ENCODE results near the gene LAMC1.
"Not testable (repeated sequence)": the region's sequence is repeated elsewhere in the genome, so short reads cannot be mapped to it uniquely, and the experiment has no call there.

LAMC1 gene

DNA sequence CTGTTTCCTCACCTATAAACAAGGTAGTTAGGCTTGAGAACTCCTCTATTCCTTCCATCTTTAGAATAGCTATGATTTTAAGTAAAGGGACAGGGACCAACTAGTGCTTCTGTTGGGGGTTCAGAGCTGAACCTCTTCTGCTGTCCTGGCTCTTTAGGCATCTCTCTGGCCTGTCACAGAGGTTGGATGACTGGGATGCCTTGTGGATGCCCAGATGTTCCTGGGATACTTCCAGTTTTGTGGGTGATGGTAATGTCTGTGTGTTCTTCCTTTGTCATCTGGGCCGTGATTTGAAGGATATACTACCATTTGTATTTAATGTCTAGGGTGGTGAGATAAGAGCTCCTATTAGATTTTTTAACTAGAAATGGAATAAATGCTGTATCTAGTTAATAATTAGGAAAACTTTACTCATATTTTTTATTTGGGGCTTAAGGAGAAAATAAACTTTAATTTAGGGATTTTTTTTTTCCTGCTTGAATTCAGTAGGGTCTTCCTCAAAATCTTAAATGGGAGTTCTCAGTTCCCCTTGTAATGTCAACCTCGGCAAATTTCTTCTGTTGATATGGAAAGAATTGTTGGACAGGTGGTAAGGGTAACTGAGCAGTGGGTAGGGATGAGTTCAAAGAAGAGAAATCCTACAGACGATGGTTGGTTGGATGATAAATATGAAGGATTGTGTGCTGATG is 47.2 kb downstream of the LAMC1 start:
- TF ChIP-seq, protein P1, sequence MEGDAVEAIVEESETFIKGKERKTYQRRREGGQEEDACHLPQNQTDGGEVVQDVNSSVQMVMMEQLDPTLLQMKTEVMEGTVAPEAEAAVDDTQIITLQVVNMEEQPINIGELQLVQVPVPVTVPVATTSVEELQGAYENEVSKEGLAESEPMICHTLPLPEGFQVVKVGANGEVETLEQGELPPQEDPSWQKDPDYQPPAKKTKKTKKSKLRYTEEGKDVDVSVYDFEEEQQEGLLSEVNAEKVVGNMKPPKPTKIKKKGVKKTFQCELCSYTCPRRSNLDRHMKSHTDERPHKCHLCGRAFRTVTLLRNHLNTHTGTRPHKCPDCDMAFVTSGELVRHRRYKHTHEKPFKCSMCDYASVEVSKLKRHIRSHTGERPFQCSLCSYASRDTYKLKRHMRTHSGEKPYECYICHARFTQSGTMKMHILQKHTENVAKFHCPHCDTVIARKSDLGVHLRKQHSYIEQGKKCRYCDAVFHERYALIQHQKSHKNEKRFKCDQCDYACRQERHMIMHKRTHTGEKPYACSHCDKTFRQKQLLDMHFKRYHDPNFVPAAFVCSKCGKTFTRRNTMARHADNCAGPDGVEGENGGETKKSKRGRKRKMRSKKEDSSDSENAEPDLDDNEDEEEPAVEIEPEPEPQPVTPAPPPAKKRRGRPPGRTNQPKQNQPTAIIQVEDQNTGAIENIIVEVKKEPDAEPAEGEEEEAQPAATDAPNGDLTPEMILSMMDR (IDR thresholded peaks at IDR 0.05; ENCODE audit: insufficient read depth, low read length, missing control alignments): no peak

DNA sequence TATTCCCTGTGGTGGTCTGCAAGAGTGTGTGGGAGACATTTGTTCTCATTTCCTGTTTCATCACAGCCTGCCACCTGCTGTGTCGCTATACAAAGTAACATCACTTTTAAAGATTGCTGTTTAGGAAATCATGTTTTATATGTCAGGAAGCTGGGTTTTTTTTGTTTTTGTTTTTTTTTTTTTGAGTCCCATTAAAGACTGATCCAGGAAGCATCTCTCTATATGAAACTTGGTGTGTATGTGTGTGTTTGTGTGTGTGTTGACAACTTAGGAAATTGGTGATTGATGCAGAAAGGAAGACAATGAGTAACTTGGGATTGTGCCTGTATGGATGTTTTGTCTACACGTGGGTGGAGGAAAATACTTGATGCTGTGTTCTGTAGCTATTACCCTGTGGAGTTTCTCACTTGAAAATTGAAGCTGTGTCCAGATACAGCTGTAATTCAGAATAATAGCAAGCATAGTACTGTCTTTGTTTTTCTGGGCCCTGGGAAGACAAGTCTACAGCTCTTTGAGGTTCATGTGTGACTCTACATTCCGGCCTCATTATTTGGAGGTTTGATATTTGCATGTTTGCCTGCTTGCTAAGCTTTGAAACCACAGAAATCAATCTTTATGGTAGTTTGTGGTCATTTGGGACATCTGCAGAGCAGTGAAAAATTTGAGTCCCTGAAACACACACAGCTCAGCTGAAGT is 47.9 kb downstream of the LAMC1 start:
- DNase-seq (ENCODE audit: low read depth, low spot score): peak; percentile 73
- no peak overlapping the region for H3K4me3 ChIP-seq (ENCODE audit: low read depth, low read length)
- ChIA-PET CTCF (interaction anchor here (0.8 to 2.4 kb wide), 4 partner anchors 29 to 248 kb away, joined by 3 to 7 read pairs (median 4); no protein-coding TSS in a partner anchor), POLR2A (interaction anchor here (1.0 to 1.2 kb wide), 3 partner anchors 9 to 27 kb away, joined by 4 to 5 read pairs (median 4); no protein-coding TSS in a partner anchor)
- TF ChIP-seq, protein P1 (IDR thresholded peaks at IDR 0.05; ENCODE audit: insufficient read depth, low read length, missing control alignments): no peak

More for the DNA sequence above, 47.2 kb downstream of the LAMC1 start:
- ChIA-PET POLR2A (interaction anchor here (1.2 kb wide), 1 partner anchor 26 kb away, joined by 5 read pairs; no protein-coding TSS in a partner anchor), CTCF (interaction anchor here (2.4 kb wide), 1 partner anchor 108 kb away, joined by 7 read pairs; no protein-coding TSS in a partner anchor)
- no peak overlapping the region for H3K4me3 ChIP-seq (ENCODE audit: low read depth, low read length)
- no peak for DNase-seq (ENCODE audit: low read depth, low spot score)

DNA sequence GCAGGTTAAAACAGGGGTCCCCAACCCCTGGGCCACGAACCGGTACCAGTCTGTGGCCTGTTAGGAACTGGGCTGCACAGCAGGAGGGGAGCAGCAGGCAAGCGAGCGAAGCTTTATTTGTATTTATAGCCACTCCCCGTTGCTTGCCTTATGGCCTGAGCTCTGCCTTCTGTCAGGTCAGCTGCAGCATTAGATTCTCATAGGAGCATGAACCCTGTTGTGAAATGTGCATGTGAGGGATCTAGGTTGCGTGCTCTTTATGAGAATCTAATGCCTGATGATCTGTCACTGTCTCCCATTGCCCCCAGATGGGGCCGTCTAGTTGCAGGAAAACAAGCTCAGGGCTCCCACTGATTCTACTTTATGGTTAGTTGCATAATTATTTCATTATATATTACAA is 49.4 kb downstream of the LAMC1 start:
- H3K4me3 ChIP-seq (ENCODE audit: low read depth, low read length); DNase-seq (ENCODE audit: low read depth, low spot score): not testable (repeated sequence)
- ChIA-PET POLR2A (interaction anchor here (0.7 kb wide), 1 partner anchor 101 kb away, joined by 3 read pairs; no protein-coding TSS in a partner anchor), CTCF (interaction anchor here (0.9 to 2.4 kb wide), 7 partner anchors 11 to 246 kb away, joined by 3 to 7 read pairs (median 4); no protein-coding TSS in a partner anchor)

DNA sequence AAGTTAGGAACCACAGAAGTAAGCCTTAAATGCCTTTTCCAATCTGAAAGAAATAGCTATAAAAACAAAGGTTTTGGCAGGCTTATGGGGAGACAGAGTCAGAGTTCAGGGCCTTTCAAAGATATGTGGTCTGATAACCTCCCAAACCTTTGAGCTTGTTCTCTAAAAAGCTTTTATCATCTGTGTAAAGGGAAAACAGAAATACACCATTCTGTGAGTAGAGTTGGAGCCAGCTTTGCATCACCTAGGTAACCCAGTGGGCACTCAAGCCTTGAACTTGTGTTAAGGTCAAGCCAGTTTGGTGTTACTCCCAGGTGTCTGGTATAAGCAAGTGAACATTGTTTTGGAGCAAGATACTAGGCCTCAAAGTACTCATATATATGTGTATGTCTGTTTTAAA is 50.1 kb downstream of the LAMC1 start:
- TF ChIP-seq, protein P1 (IDR thresholded peaks at IDR 0.05; ENCODE audit: insufficient read depth, low read length, missing control alignments): no peak
- ChIA-PET CTCF (interaction anchor here (0.7 to 1.6 kb wide), 8 partner anchors 10 to 245 kb away, joined by 3 to 5 read pairs (median 4); no protein-coding TSS in a partner anchor), POLR2A (no interaction called here)
- no peak overlapping the region for H3K4me3 ChIP-seq (ENCODE audit: low read depth, low read length)
- DNase-seq (ENCODE audit: low read depth, low spot score): no peak

DNA sequence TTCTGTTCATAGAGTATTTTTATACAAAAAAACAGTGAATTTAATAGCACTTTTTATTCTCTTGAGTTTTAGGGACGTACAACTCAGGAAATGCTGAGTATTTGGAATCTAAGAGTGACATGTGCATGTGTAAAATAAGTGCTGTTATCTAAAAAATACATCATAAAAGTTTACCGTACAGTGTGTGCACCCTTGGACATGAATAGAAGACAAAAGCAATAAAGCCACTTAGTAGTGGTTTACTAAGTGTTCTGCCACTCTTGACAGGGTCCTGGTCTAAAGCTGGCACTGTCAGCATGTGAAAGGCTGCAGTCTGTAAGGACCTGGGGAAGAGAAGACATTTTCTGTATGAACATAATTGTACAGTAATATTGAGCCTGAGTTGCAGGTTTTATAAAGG is 51.0 kb downstream of the LAMC1 start:
- POLR2A ChIA-PET: no interaction called here

DNA sequence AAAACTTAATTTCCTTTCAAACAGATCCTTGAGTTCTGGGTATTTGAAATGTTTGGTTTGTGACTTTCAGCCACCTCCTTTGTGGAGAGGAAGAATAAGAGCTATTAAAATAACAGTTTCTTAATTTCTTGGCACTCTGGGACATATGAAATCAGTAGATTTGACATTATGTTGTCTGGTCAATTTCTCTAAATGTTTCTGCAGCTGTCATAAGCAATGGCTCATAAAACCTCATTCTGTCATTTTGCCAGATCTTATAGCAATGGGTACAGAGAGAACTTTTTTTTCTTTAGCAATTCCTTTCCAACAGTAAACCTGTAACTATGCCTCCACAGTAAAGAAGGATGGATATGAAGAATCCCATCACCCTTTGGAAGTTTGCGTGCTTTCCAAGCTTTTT is 52.6 kb downstream of the LAMC1 start:
- ChIA-PET CTCF (interaction anchor here (1.4 kb wide), 1 partner anchor 159 kb away, joined by 4 read pairs; no protein-coding TSS in a partner anchor), POLR2A (no interaction called here)
- H3K4me3 ChIP-seq (ENCODE audit: low read depth, low read length): no peak overlapping the region
- DNase-seq (ENCODE audit: low read depth, low spot score): no peak
- TF ChIP-seq, protein P1 (IDR thresholded peaks at IDR 0.05; ENCODE audit: insufficient read depth, low read length, missing control alignments): no peak

More for the DNA sequence above, 51.0 kb downstream of the LAMC1 start:
- no peak overlapping the region for H3K4me3 ChIP-seq (ENCODE audit: low read depth, low read length)
- DNase-seq (ENCODE audit: low read depth, low spot score): no peak
- CTCF ChIA-PET: interaction anchor here (1.0 to 1.6 kb wide), 3 partner anchors 111 to 244 kb away, joined by 3 to 5 read pairs (median 4); no protein-coding TSS in a partner anchor
- TF ChIP-seq, protein P1 (IDR thresholded peaks at IDR 0.05; ENCODE audit: insufficient read depth, low read length, missing control alignments): no peak
